SK-N-SH treated with all-trans-retinoic acid at 6 μM for 48 hours (cell line): Measurements from ENCODE around the gene PAPSS2.

Experiments used
- ARNTL ChIP-seq: fragments of 450-650 bp; formaldehyde crosslinking; IDR thresholded peaks from 2 replicates; pipeline ENCODE4 v1.5.0; 2020; ENCODE audit warnings: low read depth, mild to moderate bottlenecking, moderate library complexity, borderline replicate concordance
- ESRRG ChIP-seq: fragments of 250-450 bp; sonication (Bioruptor Pico); IDR thresholded peaks from 2 replicates; pipeline ENCODE4 v1.6.1; 2021; ENCODE audit warnings: mild to moderate bottlenecking
- ISL1 ChIP-seq: fragments of 250-450 bp; sonication (Bioruptor Pico); IDR thresholded peaks from 2 replicates; pipeline ENCODE4 v2.1.2; 2022; ENCODE audit warnings: mild to moderate bottlenecking, moderate library complexity
- PATZ1 ChIP-seq: fragments of 250-450 bp; sonication (Bioruptor Pico); IDR thresholded peaks from 2 replicates; pipeline ENCODE4 v1.8.0; 2020; ENCODE audit warnings: mild to moderate bottlenecking, moderate library complexity, borderline replicate concordance
- POU6F1 ChIP-seq: fragments of 250-450 bp; sonication (Bioruptor Pico); IDR thresholded peaks from 2 replicates; pipeline ENCODE4 v1.8.0; 2021; ENCODE audit warnings: low read depth, mild to moderate bottlenecking, moderate library complexity, borderline replicate concordance
- PPARA ChIP-seq: fragments of 250-450 bp; sonication (Bioruptor Pico); IDR thresholded peaks from 2 replicates; pipeline ENCODE4 v1.5.0; 2020; ENCODE audit warnings: mild to moderate bottlenecking, borderline replicate concordance
- TSHZ2 ChIP-seq: fragments of 250-450 bp; sonication (Bioruptor Pico); IDR thresholded peaks from 2 replicates; pipeline ENCODE4 v1.5.0; 2020; ENCODE audit warnings: mild to moderate bottlenecking, moderate library complexity

- TF ChIP-seq ISL1 (CRISPR knock-in tag) (no peak), POU6F1 (no peak), PATZ1 (CRISPR knock-in tag) (no peak), ARNTL (no peak), ESRRG (no peak), PPARA (CRISPR knock-in tag) (no peak), TSHZ2 (no peak)
Measured at GRCh38 chr10:87716348-87716670, 56.6 kb downstream of the PAPSS2 start.
